WTC11 (cell line): ENCODE data around the gene MID2.

Experiments used
- CTCF ChIP-seq: fragments of 200-600 bp; IDR thresholded peaks from 2 replicates; pipeline ENCODE4 v1.8.0; 2022; ENCODE audit warnings: antibody characterized with exemption
- IRF2 ChIP-seq: sonication (generic); formaldehyde crosslinking; IDR thresholded peaks from 2 replicates; pipeline ENCODE4 v1.8.0; 2022; ENCODE audit warnings: low read depth, missing genetic modification reagents, borderline replicate concordance
- TEAD1 ChIP-seq: sonication (generic); formaldehyde crosslinking; IDR thresholded peaks from 2 replicates; pipeline ENCODE4 v1.8.0; 2022; ENCODE audit warnings: mild to moderate bottlenecking, missing genetic modification reagents

GRCh38 chrX:107940095-107940494 is 114.4 kb downstream of the MID2 start:
- TF ChIP-seq TEAD1 (CRISPR knock-in tag) (no peak), IRF2 (CRISPR knock-in tag) (no peak), CTCF (no peak)
